HG03025 (cell line): ENCODE data around the gene RNF121.
"Not testable (repeated sequence)": the region's sequence is repeated elsewhere in the genome, so short reads cannot be mapped to it uniquely, and the experiment has no call there.

ENCODE experiments used
- ATAC-seq: cut with Tn5 transposase; IDR thresholded peaks from one replicate; pipeline ENCODE4 v1.9.1; 2021; ENCODE audit warnings: mild to moderate bottlenecking, moderate library complexity; ENCODE audit not compliant: unreplicated experiment, low FRiP score

Gene RNF121

DNA sequence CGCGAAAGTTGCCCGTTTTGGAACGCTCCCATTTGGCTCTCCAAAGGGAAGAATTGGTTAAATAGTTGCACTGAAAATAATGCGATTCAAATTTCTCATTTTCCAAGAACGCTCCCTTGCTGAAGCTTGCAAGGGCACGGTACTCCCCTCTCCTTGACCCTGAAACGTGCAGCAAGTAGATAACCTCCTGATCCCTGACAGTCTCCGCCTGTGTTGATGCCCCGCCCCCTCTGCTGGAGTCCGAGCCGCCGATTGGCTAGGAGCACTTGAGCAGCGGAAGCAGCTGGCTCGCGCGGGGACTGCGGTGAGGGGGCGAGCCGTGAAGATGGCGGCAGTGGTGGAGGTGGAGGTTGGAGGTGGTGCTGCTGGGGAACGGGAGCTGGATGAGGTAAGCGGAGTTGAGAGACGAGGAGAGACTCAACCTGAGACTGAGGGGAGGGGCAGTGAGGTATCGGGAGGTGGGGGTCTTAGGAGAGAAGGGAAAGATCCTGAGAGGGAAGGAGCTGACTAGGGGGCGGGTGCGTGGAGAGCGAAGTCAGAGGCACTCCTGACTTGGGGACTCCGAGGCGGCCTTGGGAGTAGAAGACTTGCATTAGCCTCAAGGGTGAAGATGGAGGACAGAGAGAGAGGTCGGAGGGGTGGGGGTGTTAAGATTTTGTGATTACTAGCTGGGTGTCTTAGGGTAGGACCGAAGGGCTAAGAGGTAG is at the start of gene RNF121:
TSS of gene RNF121 (plus strand) at position 310 of the 707 bp plus-strand sequence. CDS start at position 326, 16 bp downstream.
- peak; percentile 78 for ATAC-seq

- ATAC-seq, result not testable (repeated sequence)
Measured at GRCh38 chr11:71885806-71886205, 43.0 kb upstream of the RNF121 start.

GRCh38 chr11:71888335-71889010 is 40.4 kb upstream of the RNF121 start:
- ATAC-seq, result not testable (repeated sequence)

DNA sequence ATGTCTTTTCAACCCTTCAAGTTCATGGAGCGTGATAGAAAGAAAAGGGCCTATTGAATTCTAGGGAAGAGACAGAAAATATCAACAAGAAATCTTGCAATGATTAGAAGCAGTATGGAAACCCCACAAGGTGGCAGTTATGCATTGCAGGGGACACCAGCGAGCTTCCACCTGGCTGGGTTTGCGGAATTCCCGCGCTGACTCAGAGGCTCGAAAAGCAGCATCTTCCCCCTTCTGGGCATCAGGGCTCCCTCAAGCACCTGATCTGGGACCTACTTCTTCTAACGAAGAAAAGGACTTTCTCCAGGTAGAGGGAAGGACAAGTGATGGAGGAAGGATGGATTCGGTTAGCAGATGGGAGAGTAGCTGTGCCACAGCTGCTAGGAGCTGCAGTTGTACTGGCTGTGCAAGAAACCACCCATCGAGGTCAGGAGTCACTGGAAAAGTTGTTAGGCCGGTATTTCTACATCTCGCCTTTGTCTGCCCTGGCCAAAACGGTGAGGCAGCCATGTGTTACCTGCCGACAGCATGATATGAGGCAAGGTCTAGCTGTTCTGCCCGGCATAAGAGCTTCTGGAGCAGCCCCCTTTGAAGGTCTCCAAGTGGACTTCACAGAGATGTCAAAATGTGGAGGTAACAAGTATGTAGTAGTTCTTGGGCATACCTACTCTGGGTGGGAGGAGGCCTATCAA is 39.5 kb upstream of the RNF121 start:
- not testable (repeated sequence) for ATAC-seq

- ATAC-seq, result no peak
Measured at GRCh38 chr11:71895961-71896360, 32.9 kb upstream of the RNF121 start.

DNA sequence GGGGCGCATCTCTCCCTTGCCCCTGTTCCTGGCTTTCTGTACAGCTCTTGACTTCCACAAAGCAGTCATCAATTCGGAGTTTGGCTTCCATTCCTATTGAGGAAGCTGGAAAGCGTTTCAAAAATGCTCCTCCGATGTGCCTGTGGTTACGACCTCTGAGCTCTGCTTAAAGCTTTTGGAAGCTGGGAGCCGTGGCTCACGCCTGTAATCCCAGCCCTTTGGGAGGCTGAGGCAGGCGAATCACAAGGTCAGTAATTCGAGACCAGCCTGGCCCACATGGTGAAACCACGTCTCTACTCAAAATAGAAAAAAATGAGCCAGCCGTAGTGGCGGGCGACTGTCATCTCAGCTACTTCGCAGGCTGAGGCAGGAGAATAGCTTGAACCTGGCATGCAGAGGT is 27.7 kb upstream of the RNF121 start:
- ATAC-seq, result not testable (repeated sequence)

- no peak for ATAC-seq
Measured at GRCh38 chr11:71908218-71908617, 20.6 kb upstream of the RNF121 start.

GRCh38 chr11:71910775-71911174 is 18.1 kb upstream of the RNF121 start:
- ATAC-seq, result not testable (repeated sequence)

- not testable (repeated sequence) for ATAC-seq
Measured at GRCh38 chr11:71911321-71911985, 17.4 kb upstream of the RNF121 start.

DNA sequence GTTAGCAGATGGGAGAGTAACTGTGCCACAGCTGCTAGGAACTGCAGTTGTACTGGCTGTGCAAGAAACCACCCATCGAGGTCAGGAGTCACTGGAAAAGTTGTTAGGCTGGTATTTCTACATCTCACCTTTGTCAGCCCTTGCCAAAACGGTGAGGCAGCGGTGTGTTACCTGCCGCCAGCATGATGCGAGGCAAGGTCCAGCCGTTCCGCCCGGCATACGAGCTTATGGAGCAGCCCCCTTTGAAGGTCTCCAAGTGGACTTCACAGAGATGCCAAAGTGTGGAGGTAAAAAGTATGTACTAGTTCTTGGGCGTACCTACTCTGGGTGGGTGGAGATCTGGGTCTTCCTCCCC is 16.9 kb upstream of the RNF121 start:
- ATAC-seq, result not testable (repeated sequence)

GRCh38 chr11:71913756-71914526 is 14.9 kb upstream of the RNF121 start:
- no peak for ATAC-seq

GRCh38 chr11:71914617-71915189 is 14.1 kb upstream of the RNF121 start:
- ATAC-seq, result no peak

- ATAC-seq, result no peak
Measured at GRCh38 chr11:71917646-71918140, 11.2 kb upstream of the RNF121 start.

DNA sequence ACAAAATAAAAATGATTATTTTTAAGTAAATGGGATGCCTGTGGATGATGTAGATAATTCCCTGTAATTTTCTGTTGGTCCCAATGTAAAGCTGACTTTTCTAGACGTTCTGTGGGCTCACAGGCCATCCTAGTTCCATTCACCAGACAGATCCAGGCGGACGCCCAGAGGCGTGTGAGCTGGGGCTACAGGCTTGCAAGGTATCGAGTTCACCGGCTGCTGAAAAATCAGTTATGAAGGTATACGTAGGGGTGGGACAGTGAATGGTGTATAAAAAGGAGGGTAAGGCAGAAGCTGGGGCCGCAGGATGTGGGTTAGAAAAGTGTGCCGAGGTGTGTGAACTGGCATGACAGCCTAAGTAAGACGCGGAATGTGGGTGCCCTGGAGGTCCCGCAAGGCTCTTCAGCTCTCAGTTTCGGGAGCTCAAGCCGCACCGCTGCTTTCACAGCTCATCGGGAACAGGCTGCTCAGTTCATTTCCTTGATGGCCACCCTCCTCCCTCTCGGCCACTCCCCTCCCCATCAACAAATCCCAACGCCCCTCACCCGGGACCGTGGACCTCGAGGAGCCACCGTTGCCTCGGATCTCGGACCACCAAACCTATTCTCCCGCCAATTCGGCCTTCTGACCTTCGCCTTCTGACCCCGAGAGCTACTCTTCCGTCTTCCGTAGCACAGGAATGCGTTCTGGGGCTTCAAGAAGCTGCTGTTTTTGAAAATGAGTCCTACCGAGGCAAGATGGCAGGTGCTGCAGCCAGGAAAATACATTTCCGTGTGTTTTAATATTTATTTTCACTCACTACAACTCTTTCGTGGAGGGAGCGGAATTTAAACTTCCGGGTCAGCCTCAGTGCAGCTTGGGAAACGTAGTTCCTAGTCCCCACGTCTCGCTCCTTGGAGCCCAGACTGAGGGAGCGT is 768 bp upstream of the RNF121 start, which contains the start of gene XNDC1N:
TSS of gene XNDC1N (minus strand) at position 775 of the 917 bp plus-strand sequence. CDS start 5,241 bp downstream, outside the sequence.
- peak; percentile 67 for ATAC-seq

DNA sequence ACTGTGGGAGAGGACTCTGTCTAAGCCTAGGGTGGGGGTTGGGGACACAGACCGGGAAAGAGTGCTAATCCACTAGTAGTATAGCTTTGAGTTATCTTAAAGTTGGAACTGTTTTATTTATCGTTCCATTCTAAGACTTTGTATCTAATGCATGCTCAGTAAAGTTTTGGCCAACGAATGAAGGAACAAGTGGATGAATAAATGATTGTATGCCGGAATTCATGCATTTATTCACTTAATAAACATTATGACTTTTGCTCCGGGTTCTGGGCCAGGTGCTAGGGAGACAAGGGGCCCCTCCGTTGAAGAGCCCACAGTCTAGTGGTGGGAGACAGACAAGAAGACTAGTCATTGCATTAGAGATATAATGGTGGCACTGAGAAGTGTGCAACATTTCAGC is 645 bp downstream of the RNF121 start:
- ATAC-seq, result no peak

DNA sequence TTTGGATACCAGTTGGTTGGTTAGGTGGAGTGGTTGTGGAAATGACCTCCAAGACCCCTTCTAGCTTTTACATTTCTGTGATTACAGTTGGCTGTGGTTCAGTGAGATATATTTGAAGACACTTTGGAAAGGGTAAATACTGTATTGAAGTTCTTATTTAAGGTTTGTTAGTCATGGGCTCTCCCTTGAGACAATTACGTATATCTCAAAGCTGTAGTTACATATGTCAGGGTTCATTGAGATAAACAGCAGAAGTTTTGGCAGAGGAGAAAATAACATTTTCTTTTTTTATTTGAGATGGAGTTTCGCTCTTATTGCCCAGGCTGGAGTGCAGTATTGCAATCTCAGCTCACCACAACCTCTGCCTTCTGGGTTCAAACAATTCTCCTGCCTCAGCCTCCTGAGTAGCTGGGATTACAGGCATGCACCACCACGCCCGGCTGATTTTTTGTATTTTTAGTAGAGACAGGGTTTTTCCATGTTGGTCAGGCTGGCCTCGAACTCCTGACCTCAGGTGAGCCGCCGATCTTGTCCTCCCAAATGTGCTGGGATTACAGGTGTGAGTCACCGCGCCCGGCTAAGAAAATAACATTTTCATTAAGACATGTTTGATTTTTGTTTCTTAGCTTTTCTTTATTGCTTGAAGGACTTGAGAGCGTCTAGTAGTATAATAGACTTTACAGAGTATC is 1.9 kb downstream of the RNF121 start:
- ATAC-seq, result no peak

- no peak for ATAC-seq
Measured at GRCh38 chr11:71931245-71931602, 2.4 kb downstream of the RNF121 start.
